Transverse colon (tissue), 3 donors: Measurements from ENCODE around the gene PROM2.

Source experiments
- CTCF ChIP-seq, 5 experiments: fragments of 200-600 bp in 3 of 5; fragments of 450-650 bp in 2 of 5; sonication (generic) in 3 of 5; IDR thresholded peaks; 1 replicate in 2 of 5; 2 replicates in 3 of 5; pipeline ENCODE4 v1.5.1; 2016 to 2017; ENCODE audit warnings: antibody characterized with exemption in 5 of 5, inconsistent platforms in 3 of 5, mild to moderate bottlenecking in 2 of 5, moderate library complexity in 1 of 5
- POLR2A ChIP-seq: fragments of 450-650 bp; IDR thresholded peaks from one replicate; pipeline ENCODE4 v1.6.1; 2016; ENCODE audit warnings: antibody characterized with exemption, mild to moderate bottlenecking, moderate library complexity

DNA sequence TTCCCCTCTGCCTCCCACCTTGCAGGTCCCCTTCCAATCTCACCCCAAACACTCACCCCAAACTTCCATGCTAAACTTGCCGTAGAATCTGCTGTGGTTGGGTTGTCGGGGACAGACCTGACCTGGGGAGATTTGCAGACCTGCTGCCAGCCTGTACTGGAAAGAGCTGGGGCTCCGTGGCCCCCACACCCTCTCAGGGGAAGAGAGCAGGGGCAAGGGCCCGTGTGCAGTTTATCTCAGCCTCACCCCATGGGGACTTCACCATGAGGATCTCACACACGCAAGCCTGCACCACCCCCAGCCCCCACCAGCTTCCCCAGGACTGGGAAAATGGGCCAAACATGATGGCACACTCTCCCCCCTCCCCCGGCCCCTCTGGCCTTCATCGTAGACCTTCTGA lies 53.6 kb downstream of the PROM2 start:
- TF ChIP-seq CTCF (IDR thresholded peaks at IDR 0.05) = no peak
- no peak for TF ChIP-seq POLR2A
